ENCODE results near the gene KCNN2. TPM values are rescaled to one million over a fixed set of nuclear protein-coding genes. Genes with fewer than 3 reads are reported as not detected.

KCNN2 gene
- total RNA-seq, 1 experiment from 2014 or later: not detected

DNA sequence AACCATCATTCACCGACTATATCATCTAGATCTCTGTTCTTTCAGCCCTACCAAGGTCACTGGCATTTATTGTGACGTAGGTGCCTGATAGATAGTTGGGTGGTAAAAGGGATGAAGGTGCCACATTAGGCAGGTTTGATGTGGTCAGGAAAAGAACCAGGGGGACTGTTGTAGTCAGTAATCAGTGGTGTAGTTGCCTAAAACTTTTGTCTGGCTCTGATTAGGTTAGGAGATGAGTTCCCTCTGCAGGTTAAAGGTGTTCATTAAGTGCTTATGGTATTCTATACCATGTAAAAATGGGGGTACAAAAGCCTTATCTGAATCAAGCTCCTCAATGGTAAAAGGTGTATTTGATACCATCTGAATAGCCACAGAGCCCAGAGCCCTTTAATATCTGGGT, 55.6 kb downstream of the KCNN2 start:
- Histone ChIP-seq H3F3A (ENCODE audit: insufficient read depth, low read depth) (no peaks in the 10 kb centered on the region), H3K4me1 (replicated peaks; ENCODE audit: insufficient read depth) (no peaks in the 10 kb centered on the region)
- POLR2A ChIA-PET (ENCODE audit: unreplicated experiment): no interaction called here

DNA sequence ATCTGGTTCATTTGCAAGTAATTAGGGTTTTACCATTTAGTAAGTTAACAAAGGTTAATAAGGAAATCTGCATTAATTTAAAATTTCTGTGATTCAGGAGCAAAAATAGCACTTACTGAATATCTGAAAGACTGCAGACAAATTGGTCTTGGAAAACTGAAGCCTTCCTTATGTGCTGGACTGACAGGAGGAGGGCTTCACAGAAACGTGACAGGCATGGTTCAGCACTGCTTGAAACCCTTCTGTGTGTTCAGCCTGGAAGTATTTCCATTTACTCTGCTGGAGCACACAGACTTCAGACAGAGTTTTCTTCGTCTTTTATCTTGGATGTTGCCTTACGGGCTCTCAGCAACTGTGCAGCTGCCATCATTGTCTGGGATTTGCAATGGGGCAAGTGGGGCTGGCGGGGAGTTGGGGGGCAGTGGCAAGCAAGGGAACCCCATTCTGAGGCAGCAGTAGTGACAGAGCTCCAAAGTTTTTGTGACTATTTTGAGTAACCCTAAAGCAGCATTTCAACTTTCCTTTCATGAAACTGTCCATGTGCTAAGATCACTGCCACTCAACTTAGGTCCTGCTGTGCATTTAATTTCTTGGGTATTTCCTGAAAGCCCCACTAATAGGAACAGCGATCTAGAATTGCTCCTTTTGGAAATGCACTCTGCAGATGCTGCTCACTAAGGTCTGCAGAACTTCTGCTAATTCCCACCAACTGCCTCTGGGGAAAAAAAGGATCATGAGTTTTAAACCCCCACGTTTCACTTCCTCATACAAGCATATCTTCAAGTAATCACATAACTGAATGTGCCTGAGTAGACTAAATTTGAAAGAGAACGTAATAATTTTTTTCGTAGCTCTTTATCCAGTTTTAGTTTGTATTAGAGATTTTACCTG, 56.6 kb downstream of the KCNN2 start:
- no TSS peak for BruUV-seq (replicated peaks)
- 0 out of 2 replicates have a peak, but pooled peaks cover 3% of the 10 kb centered on the region for H4K20me1 ChIP-seq (ENCODE audit: insufficient read depth)
- intact Hi-C loops (cut with micrococcal nuclease; ENCODE audit: unreplicated experiment): no loop called here
- no peaks in the 10 kb centered on the region for H3K36me3 ChIP-seq (ENCODE audit: low read depth)
- CTCF ChIA-PET: no interaction called here
- no peaks in the 10 kb centered on the region for H3K4me1 ChIP-seq (replicated peaks; ENCODE audit: insufficient read depth)
- H2AFZ ChIP-seq: no peak overlapping the region
- no peaks in the 10 kb centered on the region for H3K9me3 ChIP-seq (ENCODE audit: insufficient read depth, low read depth)
- no peaks in the 10 kb centered on the region for H3K27me3 ChIP-seq (ENCODE audit: insufficient read depth, low read depth)
- DNase-seq: no peak
- POLR2A ChIA-PET (ENCODE audit: unreplicated experiment): no interaction called here
- H3K9me2 ChIP-seq (ENCODE audit: insufficient read depth): no peaks in the 10 kb centered on the region
- H3K4me3 ChIP-seq: no peak overlapping the region
- H3F3A ChIP-seq (ENCODE audit: insufficient read depth, low read depth): no peaks in the 10 kb centered on the region
- no peak overlapping the region for H3K4me2 ChIP-seq
- H3K79me2 ChIP-seq (ENCODE audit: low read depth): no peaks in the 10 kb centered on the region
- no peak overlapping the region for H3K27ac ChIP-seq
- no peak for TF ChIP-seq EZH2 (IDR thresholded peaks at IDR 0.05; ENCODE audit: low read depth)
- TF ChIP-seq, protein P1, sequence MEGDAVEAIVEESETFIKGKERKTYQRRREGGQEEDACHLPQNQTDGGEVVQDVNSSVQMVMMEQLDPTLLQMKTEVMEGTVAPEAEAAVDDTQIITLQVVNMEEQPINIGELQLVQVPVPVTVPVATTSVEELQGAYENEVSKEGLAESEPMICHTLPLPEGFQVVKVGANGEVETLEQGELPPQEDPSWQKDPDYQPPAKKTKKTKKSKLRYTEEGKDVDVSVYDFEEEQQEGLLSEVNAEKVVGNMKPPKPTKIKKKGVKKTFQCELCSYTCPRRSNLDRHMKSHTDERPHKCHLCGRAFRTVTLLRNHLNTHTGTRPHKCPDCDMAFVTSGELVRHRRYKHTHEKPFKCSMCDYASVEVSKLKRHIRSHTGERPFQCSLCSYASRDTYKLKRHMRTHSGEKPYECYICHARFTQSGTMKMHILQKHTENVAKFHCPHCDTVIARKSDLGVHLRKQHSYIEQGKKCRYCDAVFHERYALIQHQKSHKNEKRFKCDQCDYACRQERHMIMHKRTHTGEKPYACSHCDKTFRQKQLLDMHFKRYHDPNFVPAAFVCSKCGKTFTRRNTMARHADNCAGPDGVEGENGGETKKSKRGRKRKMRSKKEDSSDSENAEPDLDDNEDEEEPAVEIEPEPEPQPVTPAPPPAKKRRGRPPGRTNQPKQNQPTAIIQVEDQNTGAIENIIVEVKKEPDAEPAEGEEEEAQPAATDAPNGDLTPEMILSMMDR (conservative IDR thresholded peaks at IDR 0.05): no peak

More for the DNA sequence above, 55.6 kb downstream of the KCNN2 start:
- Histone ChIP-seq H3K27ac (no peak overlapping the region), H3K9me3 (ENCODE audit: insufficient read depth, low read depth) (no peaks in the 10 kb centered on the region), H3K4me3 (no peak overlapping the region), H3K79me2 (ENCODE audit: low read depth) (no peaks in the 10 kb centered on the region), H3K36me3 (ENCODE audit: low read depth) (no peaks in the 10 kb centered on the region), H3K27me3 (ENCODE audit: insufficient read depth, low read depth) (no peaks in the 10 kb centered on the region), H2AFZ (no peak overlapping the region), H4K20me1 (ENCODE audit: insufficient read depth) (0 out of 2 replicates have a peak, but pooled peaks cover 3% of the 10 kb centered on the region), H3K4me2 (no peak overlapping the region), H3K9me2 (ENCODE audit: insufficient read depth) (no peaks in the 10 kb centered on the region)
- CTCF ChIA-PET: no interaction called here
- intact Hi-C loops (cut with micrococcal nuclease; ENCODE audit: unreplicated experiment): no loop called here
- no TSS peak for BruUV-seq (replicated peaks)
- TF ChIP-seq, protein P1 (conservative IDR thresholded peaks at IDR 0.05): no peak
- TF ChIP-seq EZH2 (IDR thresholded peaks at IDR 0.05; ENCODE audit: low read depth): no peak
- no peak for DNase-seq

DNA sequence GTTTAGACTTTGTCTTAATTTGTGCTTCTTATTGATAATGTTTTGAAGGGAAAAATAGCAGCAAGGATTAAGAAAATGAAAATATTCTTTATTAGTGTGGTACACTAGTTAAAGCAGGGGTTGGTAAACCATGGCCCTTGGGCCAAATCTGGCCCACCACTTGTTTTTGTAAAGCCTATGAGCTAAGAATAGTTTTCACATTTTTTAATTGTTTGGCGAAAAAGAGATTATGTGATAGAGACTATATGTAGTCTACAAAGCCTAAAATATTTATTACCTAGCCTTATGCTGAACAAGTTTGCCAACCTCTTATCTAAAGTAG, 57.2 kb downstream of the KCNN2 start:
- Histone ChIP-seq H4K20me1 (ENCODE audit: insufficient read depth) (0 out of 2 replicates have a peak, but pooled peaks cover 3% of the 10 kb centered on the region), H3K4me1 (replicated peaks; ENCODE audit: insufficient read depth) (no peaks in the 10 kb centered on the region), H3K27ac (no peak overlapping the region), H3K27me3 (ENCODE audit: insufficient read depth, low read depth) (no peaks in the 10 kb centered on the region), H3K9me3 (ENCODE audit: insufficient read depth, low read depth) (no peaks in the 10 kb centered on the region), H2AFZ (no peak overlapping the region), H3F3A (ENCODE audit: insufficient read depth, low read depth) (no peaks in the 10 kb centered on the region), H3K4me3 (no peak overlapping the region), H3K9me2 (ENCODE audit: insufficient read depth) (no peaks in the 10 kb centered on the region), H3K36me3 (ENCODE audit: low read depth) (no peaks in the 10 kb centered on the region), H3K4me2 (no peak overlapping the region), H3K79me2 (ENCODE audit: low read depth) (no peaks in the 10 kb centered on the region)
- POLR2A ChIA-PET (ENCODE audit: unreplicated experiment): no interaction called here
- CTCF ChIA-PET: no interaction called here
- TF ChIP-seq EZH2 (IDR thresholded peaks at IDR 0.05; ENCODE audit: low read depth): no peak
- TF ChIP-seq, protein P1 (conservative IDR thresholded peaks at IDR 0.05): no peak
- intact Hi-C loops (cut with micrococcal nuclease; ENCODE audit: unreplicated experiment): no loop called here
- BruUV-seq (replicated peaks): no TSS peak
- no peak for DNase-seq

Data from PC-9 (cell line).